A673 (cell line): ENCODE data around the gene BTBD2.

Experiments used
- CTCF ChIP-seq: fragments of 300-800, 200-600 bp; sonication (generic); conservative IDR thresholded peaks from 2 replicates; pipeline ENCODE4 v1.5.1; 2017; ENCODE audit warnings: low read depth, mild to moderate bottlenecking, antibody characterized with exemption, low read length, moderate library complexity, mixed read lengths
- EZH2 ChIP-seq: fragments of 200-600 bp; sonication (generic); IDR thresholded peaks from 2 replicates; pipeline ENCODE4 v1.6.1; 2017; ENCODE audit warnings: borderline replicate concordance, low read depth, mild to moderate bottlenecking, mixed read lengths, antibody characterized with exemption, low read length; ENCODE audit not compliant: poor library complexity, severe bottlenecking

DNA sequence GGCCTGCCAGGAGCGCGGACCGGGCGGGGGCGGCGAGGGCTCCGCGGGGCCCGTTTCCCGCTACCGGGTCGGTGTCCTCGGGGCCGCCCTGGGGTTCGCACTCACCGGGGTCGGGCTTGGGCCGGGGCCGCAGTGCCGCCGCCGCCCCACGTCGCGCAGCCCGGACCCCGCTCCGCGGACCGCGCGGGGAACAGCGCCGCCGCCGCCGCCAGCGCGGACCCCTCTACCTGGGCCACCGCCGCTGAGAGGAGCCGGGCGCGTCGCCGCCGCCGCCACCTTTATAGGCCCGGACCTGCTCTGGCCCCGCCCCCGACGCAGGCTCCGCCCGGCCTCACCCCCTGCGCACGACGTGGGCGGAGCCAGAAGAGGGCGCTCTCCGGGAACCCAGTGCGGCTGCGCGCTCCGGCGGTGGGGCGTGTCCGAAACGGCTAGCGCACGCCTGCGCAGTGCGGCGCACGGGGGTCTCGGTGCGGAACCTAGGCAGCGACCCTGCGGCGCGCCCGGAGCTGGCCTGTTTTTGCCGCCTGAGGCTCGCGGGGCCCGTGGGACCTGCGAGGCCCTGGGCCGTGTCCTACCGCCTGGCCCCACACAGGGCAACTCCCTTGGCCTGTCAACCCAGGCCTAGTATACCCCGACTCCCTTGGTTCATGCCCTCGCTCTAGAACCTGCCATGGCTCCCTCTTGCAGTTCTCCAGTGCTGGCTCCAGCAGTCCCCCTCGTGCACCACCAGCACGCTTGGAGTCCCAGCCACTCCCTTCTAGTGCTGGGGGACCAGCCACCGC is 35.7 kb upstream of the BTBD2 start, which contains the start of gene MKNK2:
- TF ChIP-seq CTCF (peak; percentile 55), EZH2 (no peak)
